Naive B cell (primary cell): ENCODE results near the gene HVCN1. TPM values are rescaled to one million over a fixed set of nuclear protein-coding genes. Genes with fewer than 3 reads are reported as not detected.
A peak's percentile ranks its signal among the peaks of the same experiment; 100 is the strongest.

Source experiments
- ATAC-seq, 2 donors: fragments of 150-1000 bp; cut with Tn5 transposase; 2 replicates each; pipeline ENCODE4 v1.10.0; 2021; ENCODE audit warnings: low read depth in 2 of 2, mild to moderate bottlenecking in 2 of 2, moderate library complexity in 2 of 2
- DNase-seq: peaks from one replicate; pipeline ENCODE4 v3.0.0; 2022
- H3K27ac Mint-ChIP-seq, 6 donors: one replicate each; pipeline ENCODE4 v1.8.0; 2020 to 2022; ENCODE audit warnings: mild to moderate bottlenecking in 6 of 6, mixed read lengths in 6 of 6, moderate library complexity in 5 of 6, inconsistent platforms in 2 of 6
- H3K27me3 Mint-ChIP-seq, 3 donors: one replicate each; pipeline ENCODE4 v1.8.0; 2021 to 2022; ENCODE audit warnings: mixed read lengths in 3 of 3, mild to moderate bottlenecking in 1 of 3
- H3K36me3 Mint-ChIP-seq, 2 donors: one replicate each; pipeline ENCODE4 v1.8.0; 2020 to 2022; ENCODE audit warnings: mixed read lengths in 2 of 2, inconsistent platforms in 1 of 2, mild to moderate bottlenecking in 1 of 2
- H3K4me1 Mint-ChIP-seq, 3 donors: one replicate each; pipeline ENCODE4 v1.8.0; 2020 to 2022; ENCODE audit warnings: mixed read lengths in 3 of 3, inconsistent platforms in 1 of 3, mild to moderate bottlenecking in 1 of 3, moderate library complexity in 1 of 3
- H3K4me3 Mint-ChIP-seq, 8 donors: one replicate each; pipeline ENCODE4 v1.8.0; 2020 to 2022; ENCODE audit warnings: mild to moderate bottlenecking in 8 of 8, mixed read lengths in 8 of 8, moderate library complexity in 8 of 8, inconsistent platforms in 2 of 8
- H3K9me3 Mint-ChIP-seq, 7 donors: one replicate each; pipeline ENCODE4 v1.8.0; 2020 to 2022; ENCODE audit warnings: mixed read lengths in 7 of 7, mild to moderate bottlenecking in 5 of 7, inconsistent platforms in 2 of 7, moderate library complexity in 1 of 7
- polyA plus RNA-seq, 6 donors: library from polyadenylated mRNA; unstranded; fragments of 300-500 nt; fragmentation: Illumina TruSeq; gene quantifications; one replicate each; pipeline ENCODE4 v1.2.3, GENCODE V29; 2021; ENCODE audit warnings: low read depth in 6 of 6

The HVCN1 gene
- polyA plus RNA-seq, 6 donors from 2014 or later: 654 to 887 (median 845) TPM

GRCh38 chr12:110720516-110720915 is 31.6 kb upstream of the HVCN1 start:
- no peak for DNase-seq
- Mint-ChIP-seq H3K4me1 (peaks cover 16 to 32% (median 27%) of the 10 kb centered on the region in 3 donors), H3K4me3 (no peak overlapping the region), H3K27me3 (no peaks in the 10 kb centered on the region), H3K9me3 (no peaks in the 10 kb centered on the region), H3K36me3 (peaks cover 7 to 34% of the 10 kb centered on the region in 2 donors), H3K27ac (peak overlapping the region in 4 of 6 donors; percentile 1 to 84 (median 42))
- ATAC-seq: no peak

GRCh38 chr12:110718222-110718908 is 29.4 kb upstream of the HVCN1 start:
- DNase-seq: peak; percentile 45
- Mint-ChIP-seq H3K9me3 (no peaks in the 10 kb centered on the region), H3K27me3 (no peaks in the 10 kb centered on the region), H3K27ac (peak overlapping the region; percentile 81 to 96 (median 88)), H3K4me1 (peaks cover 16 to 26% (median 22%) of the 10 kb centered on the region in 3 donors), H3K4me3 (peak overlapping the region in 2 of 8 donors; percentile 4 to 56), H3K36me3 (peaks cover 0 to 25% of the 10 kb centered on the region in 2 donors)
- ATAC-seq: peak; percentile 89

- Mint-ChIP-seq H3K9me3 (no peaks in the 10 kb centered on the region), H3K36me3 (peaks cover 0 to 25% of the 10 kb centered on the region in 2 donors), H3K4me3 (peak overlapping the region in 1 of 8 donors; percentile 41), H3K27me3 (no peaks in the 10 kb centered on the region), H3K27ac (peak overlapping the region; percentile 84 to 96 (median 88)), H3K4me1 (peaks cover 16 to 26% (median 22%) of the 10 kb centered on the region in 3 donors)
- ATAC-seq (no peak), DNase-seq (no peak)
These were observed 28.1 kb upstream of the HVCN1 start for GRCh38 chr12:110717037-110717436.

GRCh38 chr12:110708917-110709316 is 20.0 kb upstream of the HVCN1 start:
- Mint-ChIP-seq H3K27ac (peak overlapping the region in 3 of 6 donors; percentile 12 to 42 (median 16)), H3K4me1 (peaks cover 4 to 17% (median 7%) of the 10 kb centered on the region in 3 donors), H3K27me3 (no peaks in the 10 kb centered on the region), H3K9me3 (no peaks in the 10 kb centered on the region), H3K4me3 (no peak overlapping the region), H3K36me3 (no peaks in the 10 kb centered on the region)
- ATAC-seq (no peak), DNase-seq (no peak)

GRCh38 chr12:110705309-110705708 is 16.4 kb upstream of the HVCN1 start:
- H3K27ac Mint-ChIP-seq: peak overlapping the region in 1 of 6 donors; percentile 44
- no peak overlapping the region for H3K4me3 Mint-ChIP-seq
- no peaks in the 10 kb centered on the region for H3K36me3 Mint-ChIP-seq
- H3K4me1 Mint-ChIP-seq: peaks cover 4 to 17% (median 9%) of the 10 kb centered on the region in 3 donors
- DNase-seq (no peak), ATAC-seq (no peak)
- no peaks in the 10 kb centered on the region for H3K9me3 Mint-ChIP-seq
- no peaks in the 10 kb centered on the region for H3K27me3 Mint-ChIP-seq

GRCh38 chr12:110704750-110705149 is 15.8 kb upstream of the HVCN1 start:
- Mint-ChIP-seq H3K27ac (peak overlapping the region in 1 of 6 donors; percentile 16), H3K4me3 (no peak overlapping the region)
- no peak for DNase-seq

GRCh38 chr12:110704231-110704630 is 15.3 kb upstream of the HVCN1 start:
- no peaks in the 10 kb centered on the region for H3K36me3 Mint-ChIP-seq
- ATAC-seq (no peak), DNase-seq (no peak)
- H3K4me3 Mint-ChIP-seq: no peak overlapping the region
- no peak overlapping the region for H3K27ac Mint-ChIP-seq
- H3K27me3 Mint-ChIP-seq: no peaks in the 10 kb centered on the region
- H3K9me3 Mint-ChIP-seq: no peaks in the 10 kb centered on the region
- peaks cover 4 to 17% (median 9%) of the 10 kb centered on the region in 3 donors for H3K4me1 Mint-ChIP-seq

More at GRCh38 chr12:110704750-110705149, 15.8 kb upstream of the HVCN1 start:
- peaks cover 4 to 17% (median 9%) of the 10 kb centered on the region in 3 donors for H3K4me1 Mint-ChIP-seq
- ATAC-seq: no peak
- no peaks in the 10 kb centered on the region for H3K36me3 Mint-ChIP-seq
- H3K9me3 Mint-ChIP-seq: no peaks in the 10 kb centered on the region
- H3K27me3 Mint-ChIP-seq: no peaks in the 10 kb centered on the region

GRCh38 chr12:110702081-110702480 is 13.2 kb upstream of the HVCN1 start:
- Mint-ChIP-seq H3K4me1 (peaks cover 12 to 27% (median 26%) of the 10 kb centered on the region in 3 donors), H3K27me3 (no peaks in the 10 kb centered on the region), H3K4me3 (no peak overlapping the region), H3K27ac (no peak overlapping the region), H3K9me3 (no peaks in the 10 kb centered on the region), H3K36me3 (no peaks in the 10 kb centered on the region)
- ATAC-seq (no peak), DNase-seq (no peak)

GRCh38 chr12:110699591-110700445 is 10.9 kb upstream of the HVCN1 start:
- no peak overlapping the region for H3K4me3 Mint-ChIP-seq
- H3K4me1 Mint-ChIP-seq: peaks cover 24 to 41% (median 36%) of the 10 kb centered on the region in 3 donors
- ATAC-seq: no peak
- H3K36me3 Mint-ChIP-seq: no peaks in the 10 kb centered on the region
- no peaks in the 10 kb centered on the region for H3K27me3 Mint-ChIP-seq
- peaks cover 0 to 3% (median 0%) of the 10 kb centered on the region in 7 donors for H3K9me3 Mint-ChIP-seq
- no peak for DNase-seq
- peak overlapping the region in 5 of 6 donors; percentile 54 to 95 (median 63) for H3K27ac Mint-ChIP-seq

- peak overlapping the region; percentile 7 to 87 (median 74) for H3K4me3 Mint-ChIP-seq
- peaks cover 0 to 3% (median 0%) of the 10 kb centered on the region in 7 donors for H3K9me3 Mint-ChIP-seq
- ATAC-seq (peak; percentile 99), DNase-seq (peak; percentile 76)
- peaks cover 37 to 56% (median 50%) of the 10 kb centered on the region in 3 donors for H3K4me1 Mint-ChIP-seq
- H3K27me3 Mint-ChIP-seq: no peaks in the 10 kb centered on the region
- H3K36me3 Mint-ChIP-seq: no peaks in the 10 kb centered on the region
- H3K27ac Mint-ChIP-seq: peak overlapping the region; percentile 88 to 95 (median 93)
These were observed 9.4 kb upstream of the HVCN1 start for GRCh38 chr12:110698171-110698902.

- Mint-ChIP-seq H3K27me3 (no peaks in the 10 kb centered on the region), H3K4me1 (peaks cover 39 to 63% (median 57%) of the 10 kb centered on the region in 3 donors), H3K36me3 (no peaks in the 10 kb centered on the region), H3K27ac (peak overlapping the region; percentile 42 to 94 (median 78)), H3K4me3 (peak overlapping the region in 5 of 8 donors; percentile 39 to 86 (median 65)), H3K9me3 (peaks cover 0 to 3% (median 0%) of the 10 kb centered on the region in 7 donors)
- ATAC-seq (no peak), DNase-seq (no peak)
These were observed 8.3 kb upstream of the HVCN1 start for GRCh38 chr12:110697236-110697635.

- no peak for ATAC-seq
- no peaks in the 10 kb centered on the region for H3K27me3 Mint-ChIP-seq
- peaks cover 48 to 73% (median 66%) of the 10 kb centered on the region in 3 donors for H3K4me1 Mint-ChIP-seq
- no peaks in the 10 kb centered on the region for H3K36me3 Mint-ChIP-seq
- no peak for DNase-seq
- H3K9me3 Mint-ChIP-seq: peaks cover 0 to 3% (median 0%) of the 10 kb centered on the region in 7 donors
- peak overlapping the region in 2 of 6 donors; percentile 94 to 98 for H3K27ac Mint-ChIP-seq
- peak overlapping the region in 3 of 8 donors; percentile 0 to 65 (median 20) for H3K4me3 Mint-ChIP-seq
These were observed 7.4 kb upstream of the HVCN1 start for GRCh38 chr12:110696283-110696682.
